Right cardiac atrium (tissue), 5 donors: ENCODE measurements around the gene CRIP1. TPM values are rescaled to one million over a fixed set of nuclear protein-coding genes. Genes with fewer than 3 reads are reported as not detected.

Experiments used
- ATAC-seq, 2 donors: fragments of 200-7000 bp; cut with Tn5 transposase; one replicate each; pipeline versions ENCODE4 v1.8.0 to v1.9.1; 2020; ENCODE audit warnings: moderate library complexity in 2 of 2, mild to moderate bottlenecking in 1 of 2
- DNase-seq, 3 donors: peaks; one replicate each; pipeline ENCODE4 v3.0.0-alpha.2; 2020
- H3K27ac ChIP-seq: one replicate; pipeline ENCODE4 v1.5.1; 2013; ENCODE audit warnings: mild to moderate bottlenecking, low read length, control low read depth, moderate library complexity
- H3K27me3 ChIP-seq: one replicate; pipeline ENCODE4 v1.6.1; 2013; ENCODE audit not compliant: control insufficient read depth, insufficient read depth
- H3K4me1 ChIP-seq: one replicate; pipeline ENCODE4 v1.6.1; 2013; ENCODE audit warnings: low read length; ENCODE audit not compliant: control insufficient read depth, insufficient read depth
- H3K4me3 ChIP-seq: one replicate; pipeline ENCODE4 v1.5.1; 2013; ENCODE audit warnings: low read length, control low read depth
- H3K9me3 ChIP-seq: one replicate; pipeline ENCODE4 v1.6.1; 2013; ENCODE audit warnings: low read length; ENCODE audit not compliant: control insufficient read depth
- WGBS: extraction: QIAGEN DNeasy Blood & Tissue Kit; methylation state at CpG from one replicate; pipeline ENCODE4 v1.1.7; 2013; 5-methylcytosine and 5-hydroxymethylcytosine counted together
- intact Hi-C, 4 donors: fragments of 100-400 bp; cut with DNase I; formaldehyde crosslinking; loops; one replicate each; pipeline versions ENCODE4 v1.11.0 to v1.14.0; 2022 to 2023
- polyA plus RNA-seq: library from polyadenylated mRNA; stranded (reverse); fragments of 200-250 nt; gene quantifications from one replicate; pipeline ENCODE4 v1.2.3, GENCODE V29; 2013
- total RNA-seq, 4 donors: library from RNA; stranded (reverse); fragmentation: NEBNext Ultra II Directional; extraction: Animal tissue kit (Norgen Biotek cat#: 25700); gene quantifications; one replicate each; pipeline ENCODE4 v1.2.1, GENCODE V29; 2021
- donor health status: healthy with polysubstance abuse.
- donor health status: DM: no; HTN: yes; CAD: no.
- donor health status: DM: no; HTN: no; CAD: no.
- donor health status: DM: no; HTN: yes; CAD: no; lungs with severe emphysema.
- donor health status: DM: yes; HTN: yes; CAD: no.

Gene CRIP1
- total and polyA plus RNA-seq, 5 donors, result 161 to 243 (median 204) TPM

DNA sequence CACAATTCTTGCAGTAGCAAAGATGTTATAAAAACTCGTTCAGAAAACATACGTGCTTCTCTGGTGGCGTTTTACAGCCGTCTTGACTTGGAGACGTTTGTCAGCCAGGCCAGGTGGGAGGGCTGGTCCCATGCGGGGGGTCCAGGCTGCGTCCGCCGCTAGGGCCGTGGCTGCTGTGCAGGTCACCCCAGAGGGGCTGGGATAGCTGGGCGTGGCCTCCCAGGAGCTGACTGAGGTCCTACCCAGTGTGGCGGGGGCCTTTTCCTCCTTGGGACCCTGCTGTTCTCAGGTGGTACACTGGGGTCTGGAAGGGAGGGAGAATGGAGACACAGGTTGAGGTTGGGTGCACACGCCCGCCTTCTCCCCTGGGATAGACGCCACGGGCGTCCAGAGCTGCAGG lies 41.8 kb upstream of the CRIP1 start:
- Histone ChIP-seq H3K9me3 (no peaks in the 10 kb centered on the region), H3K27me3 (no peaks in the 10 kb centered on the region), H3K4me3 (no peak overlapping the region), H3K27ac (no peak overlapping the region), H3K4me1 (no peaks in the 10 kb centered on the region)
- DNase-seq (peak; percentile 13 to 48 (median 42)), ATAC-seq (no peak)
- intact Hi-C loops, result loop anchor here in 2 of 4 donors (5.0 kb wide), 2 partner anchors 42 to 73 kb away; partner anchors contain the start of gene CRIP1 (in 1 of the 2)
- WGBS, result 90% methylated on average over 17 of the region's 17 CpGs

DNA sequence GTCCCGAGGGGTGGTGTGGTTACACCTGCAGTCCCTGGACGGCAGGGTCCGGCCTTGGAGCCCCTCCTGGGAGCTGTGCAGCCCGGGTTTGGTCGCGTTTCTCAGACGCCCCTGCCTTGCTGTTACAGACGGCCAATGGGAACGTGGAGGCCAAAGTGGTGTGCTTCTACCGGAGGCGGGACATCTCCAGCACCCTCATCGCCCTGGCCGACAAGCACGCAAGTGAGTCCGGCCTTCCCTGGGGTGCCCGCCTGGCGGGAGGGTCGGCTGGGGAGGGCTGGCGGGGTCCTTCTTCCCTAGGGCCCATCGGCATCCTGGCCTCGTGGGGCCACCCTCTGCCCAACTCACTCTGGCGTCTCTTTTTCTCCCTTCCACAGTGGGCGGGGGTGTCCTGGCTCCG lies 41.4 kb upstream of the CRIP1 start:
- ATAC-seq (no peak), DNase-seq (peak; percentile 11 to 59 (median 45))
- Histone ChIP-seq H3K9me3 (no peaks in the 10 kb centered on the region), H3K4me3 (no peak overlapping the region), H3K27ac (no peak overlapping the region), H3K27me3 (no peaks in the 10 kb centered on the region), H3K4me1 (no peaks in the 10 kb centered on the region)
- WGBS, result 82% methylated on average over 24 of the region's 24 CpGs
- intact Hi-C loops, result loop anchor here in 2 of 4 donors (5.0 kb wide), 2 partner anchors 42 to 73 kb away; partner anchors contain the start of gene CRIP1 (in 1 of the 2)

DNA sequence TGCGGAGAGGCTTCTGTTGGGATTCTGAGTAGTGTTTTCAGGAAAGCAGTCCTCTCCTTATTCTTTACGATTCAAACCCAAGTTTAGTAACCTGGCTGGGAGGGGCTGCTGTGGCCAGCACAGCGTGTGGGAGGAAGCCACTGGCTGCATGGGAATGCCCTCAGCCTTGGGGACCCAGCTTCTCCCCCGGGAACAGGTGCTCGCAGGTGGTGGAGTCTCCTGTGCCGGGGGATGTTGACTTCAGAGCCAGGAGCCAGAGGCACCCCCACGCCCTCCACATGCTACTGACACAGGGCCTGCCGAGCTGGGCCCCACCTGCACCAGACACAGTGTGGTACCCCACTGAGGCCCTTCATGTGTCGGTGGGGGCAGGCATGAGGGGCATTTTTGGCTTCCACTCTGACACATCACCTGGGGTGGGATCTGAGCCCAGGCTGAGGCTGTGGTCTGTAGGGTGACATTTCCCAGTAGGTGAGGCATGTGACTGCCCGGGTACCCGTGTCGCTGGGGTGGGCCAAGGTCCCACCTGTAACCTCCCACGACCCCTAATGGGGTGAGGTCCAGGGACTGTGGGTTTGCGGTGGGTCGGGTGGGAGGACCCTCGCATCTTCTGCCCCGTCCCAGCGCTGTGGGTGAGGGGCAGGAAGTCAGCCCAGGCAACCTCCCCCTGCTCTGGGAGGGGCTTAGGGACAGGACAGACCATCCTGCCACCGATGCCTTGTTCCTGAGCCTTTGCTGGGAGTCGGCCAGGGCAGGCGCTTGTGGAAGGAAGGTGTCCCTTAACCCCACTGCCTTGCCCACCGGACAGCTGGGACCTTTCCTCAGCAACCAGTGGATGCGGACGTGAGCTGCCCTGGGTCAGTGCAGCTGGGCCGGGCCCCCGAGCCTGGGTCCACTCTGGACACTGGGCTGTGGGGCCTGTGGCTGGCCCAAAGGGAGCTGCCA lies 40.5 kb upstream of the CRIP1 start:
- DNase-seq (peak; percentile 17 to 52 (median 39)), ATAC-seq (no peak)
- no peaks in the 10 kb centered on the region for H3K4me1 ChIP-seq
- 83% methylated on average over 26 of the region's 26 CpGs for WGBS
- no peaks in the 10 kb centered on the region for H3K9me3 ChIP-seq
- H3K27ac ChIP-seq, result no peak overlapping the region
- no peaks in the 10 kb centered on the region for H3K27me3 ChIP-seq
- H3K4me3 ChIP-seq, result no peak overlapping the region
- intact Hi-C loops, result loop anchor here in 2 of 4 donors (5.0 kb wide), 2 partner anchors 41 to 74 kb away; partner anchors contain the start of gene CRIP1 (in 1 of the 2)

DNA sequence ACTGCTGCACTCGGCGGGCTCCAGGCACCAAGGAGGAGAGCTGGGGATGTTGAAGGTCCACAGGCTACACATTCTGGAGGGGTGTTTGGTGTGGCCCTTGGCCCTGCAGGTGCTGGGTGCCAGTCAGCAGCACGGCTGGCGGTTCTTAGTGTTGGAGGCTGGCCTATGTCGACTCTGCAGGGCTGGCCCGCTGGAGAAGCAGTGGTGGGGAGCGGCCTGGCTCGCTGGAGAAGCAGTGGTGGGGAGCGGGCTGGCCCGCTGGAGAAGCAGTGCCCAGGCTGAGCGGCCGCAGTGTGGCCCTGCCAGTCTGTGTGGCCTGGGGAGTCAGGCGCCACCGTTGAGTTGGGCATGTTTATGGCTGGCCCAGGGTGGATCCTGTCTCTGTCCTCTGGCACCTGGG lies 39.7 kb upstream of the CRIP1 start:
- Histone ChIP-seq H3K4me1 (no peaks in the 10 kb centered on the region), H3K27me3 (no peaks in the 10 kb centered on the region), H3K27ac (no peak overlapping the region), H3K4me3 (no peak overlapping the region), H3K9me3 (no peaks in the 10 kb centered on the region)
- ATAC-seq, result no peak
- 78% methylated on average over 14 of the region's 14 CpGs for WGBS
- DNase-seq, result peak in 2 of 3 donors; percentile 27 to 37
- intact Hi-C loops, result loop anchor here in 2 of 4 donors (5.0 kb wide), 2 partner anchors 40 to 75 kb away; partner anchors contain the start of gene CRIP1 (in 1 of the 2)

DNA sequence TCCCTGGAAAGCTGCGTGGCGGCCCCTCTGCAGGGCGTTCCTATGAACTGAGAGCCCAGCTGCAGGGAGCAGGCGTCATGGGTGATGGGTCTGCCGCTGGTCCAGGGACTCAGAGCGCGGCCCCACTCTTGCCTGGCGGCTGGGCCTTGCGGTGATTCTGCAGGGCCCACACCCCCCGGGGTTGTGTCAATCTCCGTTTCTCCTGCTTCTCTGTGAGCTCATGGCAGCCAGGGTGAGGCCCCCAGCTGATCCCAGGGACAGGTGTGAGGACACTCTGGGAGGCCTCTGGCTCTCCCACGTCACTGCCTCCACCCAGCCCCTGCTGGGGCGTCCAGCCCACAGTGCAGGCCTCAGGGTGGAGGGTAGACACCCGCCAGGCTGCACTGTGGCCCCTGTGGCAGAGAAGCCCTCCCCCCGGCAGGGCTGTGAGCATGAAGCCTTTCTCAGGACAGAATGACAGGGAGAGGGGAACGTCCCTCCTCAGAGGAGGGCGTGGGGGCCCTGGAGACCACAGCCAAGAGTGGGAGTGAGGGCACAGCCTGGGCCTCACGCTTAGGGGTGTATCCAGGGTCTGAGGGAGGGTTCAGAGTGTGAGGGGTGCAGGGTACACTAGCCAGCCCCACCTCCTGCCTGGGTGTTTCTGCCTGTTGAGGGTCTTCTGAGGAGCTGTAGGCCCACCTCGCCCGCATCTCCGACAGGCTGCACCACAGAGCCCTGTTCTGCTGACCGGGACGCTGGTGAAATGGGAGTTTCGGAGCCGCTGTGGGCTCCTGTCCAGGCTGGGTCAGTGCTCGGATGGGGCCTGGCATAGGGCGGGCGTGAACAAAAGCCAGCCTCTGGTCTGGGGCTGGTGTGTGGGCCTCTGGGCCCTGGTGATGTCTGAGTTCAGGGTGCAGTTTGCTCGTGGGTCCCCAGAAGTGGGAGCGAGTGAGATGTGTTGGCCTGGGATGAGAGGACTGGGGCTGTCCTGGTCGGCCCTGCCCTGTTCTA lies 38.7 kb upstream of the CRIP1 start:
- ATAC-seq (peak; percentile 1 to 6), DNase-seq (peak; percentile 18 to 61 (median 45))
- WGBS, result 75% methylated on average over 31 of the region's 31 CpGs
- Histone ChIP-seq H3K27me3 (no peaks in the 10 kb centered on the region), H3K9me3 (no peaks in the 10 kb centered on the region), H3K27ac (no peak overlapping the region), H3K4me3 (no peak overlapping the region), H3K4me1 (no peaks in the 10 kb centered on the region)
- intact Hi-C loops, result loop anchor here in 2 of 4 donors (5.0 kb wide), 2 partner anchors 39 to 76 kb away; partner anchors contain the start of gene CRIP1 (in 1 of the 2)

DNA sequence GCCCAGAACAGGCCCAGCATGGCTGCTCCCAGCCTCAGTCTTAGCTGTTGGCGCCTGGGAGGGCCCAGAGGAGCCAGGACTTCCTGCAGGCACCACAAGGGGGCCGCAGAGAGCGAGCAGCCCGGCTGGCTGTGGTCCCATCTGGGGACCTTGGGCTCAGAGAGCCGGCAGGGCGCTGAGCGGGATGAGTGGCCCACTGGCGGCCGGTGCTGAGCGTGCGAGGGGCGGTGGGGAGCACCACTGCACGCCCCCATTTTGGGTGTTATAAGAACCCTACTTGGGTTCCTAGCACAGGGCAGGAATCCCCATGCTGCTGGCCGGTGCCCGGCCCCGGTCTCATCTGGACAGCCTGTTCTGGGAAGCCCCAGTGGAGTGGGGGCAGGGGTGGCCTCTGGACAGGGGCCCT lies 38.0 kb upstream of the CRIP1 start:
- 24% methylated on average over 16 of the region's 16 CpGs for whole genome bisulfite sequencing
- peak; percentile 87 to 88 for ATAC-seq
- DNase-seq, result peak; percentile 77 to 93 (median 93)
- no peaks in the 10 kb centered on the region for H3K4me1 ChIP-seq
- H3K27me3 ChIP-seq, result no peaks in the 10 kb centered on the region
- H3K9me3 ChIP-seq, result no peaks in the 10 kb centered on the region
- no peak overlapping the region for H3K27ac ChIP-seq
- intact Hi-C loops, result loop anchor here in 2 of 4 donors (5.0 kb wide), 2 partner anchors 39 to 76 kb away; partner anchors contain the start of gene CRIP1 (in 1 of the 2)
- no peak overlapping the region for H3K4me3 ChIP-seq

DNA sequence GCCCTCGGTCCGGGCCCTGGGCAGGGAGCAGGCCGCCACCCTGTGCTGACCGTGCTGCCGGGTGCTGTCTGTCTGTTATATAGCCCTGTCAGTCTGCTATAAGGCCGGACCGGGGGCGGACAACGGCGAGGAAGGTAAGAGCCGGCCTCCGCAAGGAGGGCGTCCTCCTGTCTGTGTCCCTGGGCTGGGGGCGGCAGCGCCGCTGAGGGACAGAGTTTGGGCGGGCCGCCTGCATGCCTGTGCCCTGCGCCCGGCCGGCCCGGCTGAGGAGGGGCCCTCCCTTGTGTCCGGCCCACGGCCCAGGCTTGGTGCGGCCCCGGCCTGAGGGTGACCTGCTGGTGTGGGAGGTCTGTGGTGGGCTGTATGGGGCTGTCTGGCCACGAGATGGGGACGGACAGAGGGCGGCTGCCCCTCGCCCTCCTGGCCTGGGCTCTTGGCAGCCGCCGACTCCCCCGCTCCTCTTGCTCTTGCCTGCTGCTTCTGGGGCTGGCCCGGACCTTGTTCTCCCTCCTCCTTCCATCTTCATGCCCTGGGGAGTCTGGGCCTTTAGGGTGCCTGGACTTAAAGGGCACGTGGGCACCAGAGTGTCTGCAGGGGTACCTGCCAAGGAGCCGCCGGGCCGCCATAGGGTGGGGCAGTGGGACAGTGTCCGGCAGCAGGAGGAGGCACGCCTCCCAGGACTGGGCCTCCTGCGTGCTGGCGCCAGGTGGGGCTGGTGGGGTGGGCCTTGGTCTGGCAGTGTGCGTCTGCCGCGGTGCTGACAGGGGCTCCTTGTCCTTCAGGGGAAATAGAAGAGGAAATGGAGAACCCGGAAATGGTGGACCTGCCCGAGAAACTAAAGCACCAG lies 37.2 kb upstream of the CRIP1 start:
- Histone ChIP-seq H3K27ac (no peak overlapping the region), H3K4me1 (no peaks in the 10 kb centered on the region), H3K4me3 (no peak overlapping the region), H3K9me3 (no peaks in the 10 kb centered on the region), H3K27me3 (no peaks in the 10 kb centered on the region)
- intact Hi-C loops, result loop anchor here in 2 of 4 donors (5.0 kb wide), 2 partner anchors 38 to 77 kb away; partner anchors contain the start of gene CRIP1 (in 1 of the 2)
- 86% methylated on average over 47 of the region's 47 CpGs for WGBS
- peak; percentile 20 to 70 (median 56) for DNase-seq
- ATAC-seq, result peak; percentile 1 to 19

DNA sequence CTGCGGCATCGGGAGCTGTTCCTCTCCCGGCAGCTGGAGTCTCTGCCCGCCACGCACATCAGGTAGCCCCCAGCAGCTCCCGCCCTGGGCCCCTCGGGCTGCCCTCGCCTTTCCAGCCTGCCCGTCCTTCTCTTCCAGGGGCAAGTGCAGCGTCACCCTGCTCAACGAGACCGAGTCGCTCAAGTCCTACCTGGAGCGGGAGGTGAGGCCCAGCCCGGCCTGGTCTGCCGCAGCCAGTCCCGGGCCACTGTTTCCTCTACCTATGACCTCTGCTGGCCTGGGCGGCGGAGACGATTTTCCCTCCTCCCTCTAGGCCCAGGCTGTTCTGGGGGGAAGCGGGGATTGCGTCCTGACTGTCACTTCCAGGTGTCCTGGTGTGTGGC lies 36.6 kb upstream of the CRIP1 start:
- 84% methylated on average over 22 of the region's 22 CpGs for WGBS
- no peak for ATAC-seq
- H3K27me3 ChIP-seq, result no peaks in the 10 kb centered on the region
- H3K4me3 ChIP-seq, result no peak overlapping the region
- no peaks in the 10 kb centered on the region for H3K9me3 ChIP-seq
- no peaks in the 10 kb centered on the region for H3K4me1 ChIP-seq
- peak in 1 of 3 donors; percentile 55 for DNase-seq
- H3K27ac ChIP-seq, result no peak overlapping the region
- intact Hi-C loops, result no loop called here

DNA sequence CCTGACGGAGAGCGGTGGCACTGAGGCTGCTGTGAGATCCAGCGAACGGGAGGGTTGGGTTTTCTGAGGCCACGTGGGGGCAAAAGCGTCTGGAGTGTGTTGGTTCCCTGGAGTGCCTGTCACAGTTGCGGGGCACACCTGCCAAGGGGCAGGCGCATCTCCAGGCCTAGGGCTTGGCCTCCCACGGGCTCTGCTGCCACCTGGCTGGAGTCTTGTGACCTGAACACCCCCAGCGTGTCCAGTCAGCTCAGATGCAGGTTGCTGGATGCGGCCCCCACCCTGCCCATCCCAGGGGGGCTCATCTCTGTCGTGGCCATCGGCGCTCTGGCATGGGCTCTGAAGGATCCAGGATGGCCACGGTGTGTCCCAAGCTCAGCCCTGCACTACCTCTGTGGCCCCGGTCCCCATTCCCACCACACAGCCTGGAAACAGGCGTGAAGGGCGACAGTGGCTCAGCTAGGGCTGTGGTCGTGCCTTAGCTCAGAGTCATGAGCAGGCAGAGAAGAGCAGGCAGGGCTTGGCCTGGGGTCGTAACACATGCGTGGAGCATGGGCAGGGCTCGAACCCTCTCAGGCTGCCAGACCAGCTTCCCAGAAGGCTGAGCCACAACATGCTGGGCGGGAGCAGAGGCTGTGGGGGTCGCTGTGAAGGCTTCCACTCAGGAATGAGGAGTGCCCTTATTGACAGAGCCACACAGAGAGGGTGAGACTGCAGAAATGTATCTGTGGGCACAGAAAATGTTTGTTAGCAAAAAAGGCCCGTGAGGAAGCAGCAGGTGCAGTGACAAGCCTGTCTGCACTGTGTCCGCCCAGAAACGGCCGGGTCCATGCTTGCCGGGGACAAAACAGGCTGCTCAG lies 35.6 kb upstream of the CRIP1 start:
- 90% methylated on average over 29 of the region's 29 CpGs for WGBS
- DNase-seq, result peak in 2 of 3 donors; percentile 43 to 53
- Histone ChIP-seq H3K4me1 (no peaks in the 10 kb centered on the region), H3K27ac (no peak overlapping the region), H3K4me3 (no peak overlapping the region), H3K27me3 (no peaks in the 10 kb centered on the region), H3K9me3 (no peaks in the 10 kb centered on the region)
- no peak for ATAC-seq
- intact Hi-C loops, result no loop called here
